ENCODE measurements around the gene SIRPD. TPM values are rescaled to one million over a fixed set of nuclear protein-coding genes. Genes with fewer than 3 reads are reported as not detected.

Gene SIRPD
- total and polyA plus RNA-seq, 2 of the 13 experiments (the other 11 are each of a cell fraction or from before 2014, with no cell fraction given): not detected

DNA sequence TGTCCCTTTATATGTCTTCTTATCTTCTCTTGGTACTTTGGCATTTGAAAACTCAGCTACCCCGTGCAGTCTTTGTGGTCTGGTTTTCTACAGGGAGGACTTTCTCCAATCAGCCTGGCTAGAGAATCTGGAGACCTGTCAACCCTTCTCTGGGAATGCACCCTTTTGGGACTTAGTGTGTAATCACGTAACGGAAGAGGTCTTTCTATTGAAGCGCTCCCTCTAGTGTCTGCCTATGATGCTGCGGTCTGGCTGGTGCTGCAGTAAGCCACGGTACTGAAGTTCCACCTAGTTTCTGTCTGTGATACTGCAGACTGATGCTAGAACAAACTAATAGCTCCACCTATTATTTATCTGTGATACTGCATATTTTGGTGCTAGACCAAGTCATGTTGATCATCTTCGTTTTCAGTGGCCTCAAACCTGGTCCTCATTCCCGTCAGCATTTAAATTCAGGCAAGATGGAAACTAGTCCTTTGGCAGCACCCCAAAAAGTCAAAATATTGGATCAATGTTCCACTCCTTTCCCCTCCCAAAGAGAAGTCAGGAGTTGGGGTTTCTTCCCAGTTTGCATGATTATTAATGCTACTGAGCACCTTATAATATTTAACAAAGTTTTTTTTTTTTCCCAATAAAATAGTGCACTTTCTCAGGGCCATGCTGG, 53.8 kb downstream of the SIRPD start (continued):
- TF ChIP-seq SP1 (IDR thresholded peaks at IDR 0.05) (no peak), SP1 (CRISPR knock-in tag; IDR thresholded peaks at IDR 0.05) (peak; percentile 42; the same call in 1 of the 2 replicates), GLI4 (CRISPR knock-in tag; IDR thresholded peaks at IDR 0.05; ENCODE audit: borderline replicate concordance) (no peak), MIER3 (CRISPR knock-in tag; IDR thresholded peaks at IDR 0.05; ENCODE audit: borderline replicate concordance) (0 out of 2 replicates have a peak, but pooled peaks have one; percentile 49), ZFP36L1 (CRISPR knock-in tag; IDR thresholded peaks at IDR 0.05) (no peak), ZSCAN5A (CRISPR knock-in tag; IDR thresholded peaks at IDR 0.05; ENCODE audit: borderline replicate concordance) (no peak), ZNF20 (CRISPR knock-in tag; IDR thresholded peaks at IDR 0.05) (no peak), ZNF562 (CRISPR knock-in tag; IDR thresholded peaks at IDR 0.05; ENCODE audit: borderline replicate concordance) (no peak), CREB3 (CRISPR knock-in tag; IDR thresholded peaks at IDR 0.05) (no peak), KLF16 (CRISPR knock-in tag; IDR thresholded peaks at IDR 0.05) (0 out of 4 replicates have a peak, but pooled peaks of 1 of the 2 experiments have one; percentile 28), BATF2 (CRISPR knock-in tag; IDR thresholded peaks at IDR 0.05) (no peak), TP53 (CRISPR knock-in tag; conservative IDR thresholded peaks at IDR 0.05) (no peak), KDM2A (CRISPR knock-in tag; IDR thresholded peaks at IDR 0.05; ENCODE audit: borderline replicate concordance, low read depth) (peak; percentile 70; the same call in 1 of the 2 replicates), ZNF737 (CRISPR knock-in tag; IDR thresholded peaks at IDR 0.05; ENCODE audit: borderline replicate concordance) (no peak), MAF1 (CRISPR knock-in tag; IDR thresholded peaks at IDR 0.05; ENCODE audit: borderline replicate concordance) (no peak), NFYB (CRISPR knock-in tag; IDR thresholded peaks at IDR 0.05) (no peak), ZNF44 (CRISPR knock-in tag; IDR thresholded peaks at IDR 0.05) (no peak), ZNF841 (CRISPR knock-in tag; IDR thresholded peaks at IDR 0.05; ENCODE audit: borderline replicate concordance) (no peak), ZNF644 (CRISPR knock-in tag; IDR thresholded peaks at IDR 0.05; ENCODE audit: low read depth) (peak; percentile 42; the same call in 1 of the 2 replicates), EP300 (IDR thresholded peaks at IDR 0.05; ENCODE audit: low read depth in 2 of 2, low read length in 2 of 2) (no peak), EP300 (CRISPR knock-in tag; IDR thresholded peaks at IDR 0.05; ENCODE audit: borderline replicate concordance) (no peak), SMAD3 (CRISPR knock-in tag; IDR thresholded peaks at IDR 0.05) (peak; percentile 53; the same call in 1 of the 2 replicates), GRHL1 (CRISPR knock-in tag; conservative IDR thresholded peaks at IDR 0.05) (no peak)
- TF ChIP-seq, protein P1, sequence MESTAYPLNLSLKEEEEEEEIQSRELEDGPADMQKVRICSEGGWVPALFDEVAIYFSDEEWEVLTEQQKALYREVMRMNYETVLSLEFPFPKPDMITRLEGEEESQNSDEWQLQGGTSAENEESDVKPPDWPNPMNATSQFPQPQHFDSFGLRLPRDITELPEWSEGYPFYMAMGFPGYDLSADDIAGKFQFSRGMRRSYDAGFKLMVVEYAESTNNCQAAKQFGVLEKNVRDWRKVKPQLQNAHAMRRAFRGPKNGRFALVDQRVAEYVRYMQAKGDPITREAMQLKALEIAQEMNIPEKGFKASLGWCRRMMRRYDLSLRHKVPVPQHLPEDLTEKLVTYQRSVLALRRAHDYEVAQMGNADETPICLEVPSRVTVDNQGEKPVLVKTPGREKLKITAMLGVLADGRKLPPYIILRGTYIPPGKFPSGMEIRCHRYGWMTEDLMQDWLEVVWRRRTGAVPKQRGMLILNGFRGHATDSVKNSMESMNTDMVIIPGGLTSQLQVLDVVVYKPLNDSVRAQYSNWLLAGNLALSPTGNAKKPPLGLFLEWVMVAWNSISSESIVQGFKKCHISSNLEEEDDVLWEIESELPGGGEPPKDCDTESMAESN (CRISPR knock-in tag; conservative IDR thresholded peaks at IDR 0.05): peak; percentile 61; the same call in 1 of the 2 replicates
